A549 (cell line): Measurements from ENCODE around the gene GLIPR1L2. TPM values are rescaled to one million over a fixed set of nuclear protein-coding genes. Genes with fewer than 3 reads are reported as not detected.

Experiments
- ATAC-seq, 2 experiments: fragments of 200-7000 bp in 1 of 2; fragments of >200 bp in 1 of 2; cut with Nextera tagmentation in 1 of 2; cut with Tn5 transposase in 1 of 2; 3 replicates each; pipeline versions ENCODE4 v1.8.0 to v1.9.1; 2018 to 2020; ENCODE audit warnings: mild to moderate bottlenecking in 1 of 2, moderate library complexity in 1 of 2
- CTCF ChIA-PET: fragments of 300-600 bp; sonication (Branson Sonifier 250); formaldehyde crosslinking; extraction: SDS; loops from one replicate; lab custom pipeline; 2021; ENCODE audit warnings: antibody characterized with exemption, inconsistent platforms; lab: Yijun Ruan, JAX
- POLR2A ChIA-PET: fragments of 350-600 bp; formaldehyde crosslinking; extraction: SDS; loops from one replicate; lab custom pipeline; 2021; ENCODE audit warnings: antibody characterized with exemption, inconsistent platforms; lab: Yijun Ruan, JAX
- DNase-seq, 2 experiments: peaks; one replicate each; pipeline versions ENCODE4 v3.0.0 to v3.0.0-alpha.2; 2011 to 2016; ENCODE audit warnings: low read depth in 1 of 2, low spot score in 1 of 2
- FAIRE-seq: peaks from 2 replicates; lab custom pipeline; 2011; peaks lifted over from hg19 to GRCh38; lab: Jason Lieb, UNC
- H3K27ac ChIP-seq, 2 experiments: fragments of >200 bp; sonication (Bioruptor Twin); formaldehyde crosslinking; 3 replicates each; pipeline ENCODE4 v1.5.1; 2016 to 2017
- H3K4me1 ChIP-seq: fragments of >200 bp; sonication (Bioruptor Twin); formaldehyde crosslinking; 3 replicates; pipeline ENCODE4 v1.6.1; 2016
- H3K4me2 ChIP-seq: fragments of >200 bp; sonication (Bioruptor Twin); formaldehyde crosslinking; 3 replicates; pipeline ENCODE4 v1.6.1; 2016
- H3K4me3 ChIP-seq: fragments of >200 bp; sonication (Bioruptor Twin); formaldehyde crosslinking; 3 replicates; pipeline ENCODE4 v1.5.1; 2016
- H3K9me3 ChIP-seq: fragments of >200 bp; sonication (Bioruptor Twin); formaldehyde crosslinking; 3 replicates; pipeline ENCODE4 v1.6.1; 2016
- CEBPB ChIP-seq, 2 experiments: fragments of >200 bp in 1 of 2; sonication (Bioruptor Twin) in 1 of 2; formaldehyde crosslinking in 1 of 2; IDR thresholded peaks; 2 replicates each; pipeline ENCODE4 v1.6.1; 2012 to 2016
- CHD2 ChIP-seq: fragments of 150-350 bp; IDR thresholded peaks from 2 replicates; pipeline ENCODE4 v1.6.1; 2014; ENCODE audit warnings: low read length; ENCODE audit not compliant: partially characterized antibody
- EP300 ChIP-seq, 2 experiments: fragments of >200 bp; sonication (Bioruptor Twin); formaldehyde crosslinking; IDR thresholded peaks; 2 replicates in 1 of 2; 3 replicates in 1 of 2; pipeline ENCODE4 v1.6.1; 2016 to 2017
- HOXB5 ChIP-seq: fragments of 250-450 bp; sonication (Bioruptor Pico); IDR thresholded peaks from 2 replicates; pipeline ENCODE4 v1.5.0; 2020; ENCODE audit warnings: mild to moderate bottlenecking, moderate library complexity
- MAFK ChIP-seq: fragments of 450-650 bp; IDR thresholded peaks from 2 replicates; pipeline ENCODE4 v1.6.1; 2014; ENCODE audit not compliant: partially characterized antibody
- NFE2L2 ChIP-seq: fragments of 150-350 bp; conservative IDR thresholded peaks from 2 replicates; pipeline ENCODE4 v1.6.1; 2014; ENCODE audit warnings: low read length
- PHF8 ChIP-seq: fragments of 200-600 bp; sonication (generic); IDR thresholded peaks from 2 replicates; pipeline ENCODE4 v1.6.1; 2016; ENCODE audit warnings: low read depth, mild to moderate bottlenecking, antibody characterized with exemption, moderate library complexity, borderline replicate concordance
- POLR2A ChIP-seq: IDR thresholded peaks from 2 replicates; pipeline ENCODE4 v1.6.1; 2012; ENCODE audit warnings: mild to moderate bottlenecking, low read length
- WGBS: methylation state at CpG from one replicate; pipeline ENCODE4 v1.1.6; 2017; ENCODE audit errors: missing lambda C conversion rate; 5-methylcytosine and 5-hydroxymethylcytosine counted together
- polyA plus RNA-seq, 4 experiments: library from polyadenylated mRNA; depleted of rRNA in 3 of 4; stranded (reverse); fragments of >200 nt; fragmentation: RNase III in 1 of 4; extraction: RNeasy Plus Mini Kit Qiagen cat#74134 plus additional on column Dnase treatment in 1 of 4; gene quantifications; 2 replicates in 3 of 4; 3 replicates in 1 of 4; pipeline ENCODE4 v1.2.3, GENCODE V29; 2011 to 2017

GLIPR1L2 gene
- polyA plus RNA-seq, 2 of the 4 experiments (the other 2 are of a cell fraction) = 0.40 to 0.90 TPM

DNA sequence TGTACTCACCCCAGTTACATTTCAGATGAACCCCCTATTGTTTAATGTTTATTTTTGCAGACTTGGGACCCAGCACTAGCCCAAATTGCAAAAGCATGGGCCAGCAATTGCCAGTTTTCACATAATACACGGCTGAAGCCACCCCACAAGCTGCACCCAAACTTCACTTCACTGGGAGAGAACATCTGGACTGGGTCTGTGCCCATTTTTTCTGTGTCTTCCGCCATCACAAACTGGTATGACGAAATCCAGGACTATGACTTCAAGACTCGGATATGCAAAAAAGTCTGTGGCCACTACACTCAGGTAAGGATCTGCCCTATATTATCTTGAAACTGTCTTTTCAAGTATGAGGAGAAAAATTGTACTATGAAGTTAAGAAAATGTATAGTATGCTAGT is 90.9 kb downstream of the GLIPR1L2 start:
- CTCF ChIA-PET = interaction anchor here (2.3 kb wide), 1 partner anchor 148 kb away, joined by 8 read pairs; the partner anchor contains the start of gene GLIPR1L1
- no peak for DNase-seq

More for the DNA sequence above, 90.9 kb downstream of the GLIPR1L2 start:
- Histone ChIP-seq H3K4me3 (peak overlapping the region; percentile 37), H3K4me1 (peaks cover 27% of the 10 kb centered on the region; the same call in 2 of the 3 replicates), H3K9me3 (no peaks in the 10 kb centered on the region), H3K27ac (peak overlapping the region; percentile 48 to 83), H3K4me2 (peak overlapping the region; percentile 74)
- FAIRE-seq = no peak
- TF ChIP-seq CEBPB (IDR thresholded peaks at IDR 0.05) = peak in 1 of 2 experiments; percentile 52; a peak in 1 of 4 replicates
- TF ChIP-seq POLR2A = no peak
- no peak for TF ChIP-seq MAFK
- no peak for TF ChIP-seq PHF8
- no peak for TF ChIP-seq HOXB5 (CRISPR knock-in tag)
- no peak for TF ChIP-seq CHD2
- TF ChIP-seq NFE2L2 = no peak
- no peak for TF ChIP-seq EP300 (IDR thresholded peaks at IDR 0.05)
- POLR2A ChIA-PET = interaction anchor here (0.7 to 3.2 kb wide), 3 partner anchors 29 to 149 kb away, joined by 3 to 25 read pairs (median 7); partner anchors contain the start of genes GLIPR1L2 and KRR1
- 86% methylated on average over 4 of the region's 4 CpGs for WGBS
- no peak for ATAC-seq

Other genes with a start within 250 kb of the GLIPR1L2 start
- not detected in 2 replicates for gene KCNC2, start 181.2 kb upstream of the GLIPR1L2 start, polyA plus RNA-seq (2011; rRNA removed)
- gene KCNC2, start 181.2 kb upstream of the GLIPR1L2 start, polyA plus RNA-seq (2017; fragmentation: RNase III; extraction: RNeasy Plus Mini Kit Qiagen cat#74134 plus additional on column Dnase treatment) = not detected in 3 replicates
- gene CAPS2, start 60.8 kb upstream of the GLIPR1L2 start, polyA plus RNA-seq (2011; rRNA removed) = 6.9 and 7.0 TPM in 2 replicates
- 2.6 to 3.7 TPM (median 3.6 TPM) in 3 replicates for gene CAPS2, start 60.8 kb upstream of the GLIPR1L2 start, polyA plus RNA-seq (2017; fragmentation: RNase III; extraction: RNeasy Plus Mini Kit Qiagen cat#74134 plus additional on column Dnase treatment)
- gene GLIPR1L1, start 56.4 kb upstream of the GLIPR1L2 start, polyA plus RNA-seq (2011; rRNA removed) = not detected in 2 replicates
- gene GLIPR1L1, start 56.4 kb upstream of the GLIPR1L2 start, polyA plus RNA-seq (2017; fragmentation: RNase III; extraction: RNeasy Plus Mini Kit Qiagen cat#74134 plus additional on column Dnase treatment) = not detected in 3 replicates
- 42.2 and 45.8 TPM in 2 replicates for gene GLIPR1, start 89.7 kb downstream of the GLIPR1L2 start, polyA plus RNA-seq (2011; rRNA removed)
- gene GLIPR1, start 89.7 kb downstream of the GLIPR1L2 start, polyA plus RNA-seq (2017; fragmentation: RNase III; extraction: RNeasy Plus Mini Kit Qiagen cat#74134 plus additional on column Dnase treatment) = 42.6 to 45.0 TPM (median 44.5 TPM) in 3 replicates
- gene KRR1, start 120.5 kb downstream of the GLIPR1L2 start, polyA plus RNA-seq (2011; rRNA removed) = 63.9 and 122 TPM in 2 replicates
- 63.7 to 74.3 TPM (median 66.1 TPM) in 3 replicates for gene KRR1, start 120.5 kb downstream of the GLIPR1L2 start, polyA plus RNA-seq (2017; fragmentation: RNase III; extraction: RNeasy Plus Mini Kit Qiagen cat#74134 plus additional on column Dnase treatment)